GM21528 (cell line): ENCODE data around the gene POSTN.
"Not testable (repeated sequence)": the region's sequence is repeated elsewhere in the genome, so short reads cannot be mapped to it uniquely, and the experiment has no call there.

Experiments
- ATAC-seq: cut with Tn5 transposase; IDR thresholded peaks from one replicate; pipeline ENCODE4 v1.9.1; 2021; ENCODE audit warnings: mild to moderate bottlenecking, moderate library complexity; ENCODE audit not compliant: unreplicated experiment, low FRiP score

The POSTN gene

GRCh38 chr13:37597477-37598025, 1.0 kb downstream of the POSTN start:
- ATAC-seq: no peak

DNA sequence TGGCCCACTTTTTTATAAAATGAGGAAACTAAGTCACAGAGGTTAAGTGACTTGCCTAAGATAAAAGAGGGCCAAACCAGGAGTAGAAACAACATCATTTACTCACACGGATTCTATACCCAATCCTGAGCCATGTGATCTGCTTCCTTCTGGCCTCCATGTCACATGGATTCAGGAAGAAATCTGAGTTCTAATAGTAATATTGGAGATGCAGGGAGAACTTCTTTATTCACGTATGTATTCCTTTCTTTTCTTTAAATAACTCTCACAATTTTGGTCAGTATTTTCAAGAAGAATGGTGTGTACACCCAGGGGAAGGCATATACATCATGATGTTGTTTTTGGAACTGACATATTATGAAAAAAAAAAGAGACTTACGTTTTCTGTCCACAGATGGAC, 1.8 kb downstream of the POSTN start:
- ATAC-seq: no peak

DNA sequence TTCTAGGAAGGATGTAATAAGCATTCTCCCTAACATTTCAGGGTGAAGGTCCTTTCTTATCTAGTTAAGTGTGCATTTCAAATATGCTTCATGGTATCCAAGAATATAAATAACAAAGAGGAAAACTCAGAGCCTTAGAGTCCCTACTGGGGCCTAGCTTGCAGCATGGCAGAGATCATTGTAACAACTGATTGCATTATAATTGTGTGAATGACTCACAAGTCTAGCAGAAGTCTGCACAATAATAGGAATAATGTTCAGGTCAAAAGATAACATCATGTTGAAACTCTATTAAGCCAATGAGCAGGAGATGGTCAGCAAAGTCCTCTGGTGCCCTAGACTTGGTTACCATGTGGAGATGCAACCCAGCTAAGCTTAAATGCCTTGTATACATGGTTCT, 3.4 kb downstream of the POSTN start:
- no peak for ATAC-seq

DNA sequence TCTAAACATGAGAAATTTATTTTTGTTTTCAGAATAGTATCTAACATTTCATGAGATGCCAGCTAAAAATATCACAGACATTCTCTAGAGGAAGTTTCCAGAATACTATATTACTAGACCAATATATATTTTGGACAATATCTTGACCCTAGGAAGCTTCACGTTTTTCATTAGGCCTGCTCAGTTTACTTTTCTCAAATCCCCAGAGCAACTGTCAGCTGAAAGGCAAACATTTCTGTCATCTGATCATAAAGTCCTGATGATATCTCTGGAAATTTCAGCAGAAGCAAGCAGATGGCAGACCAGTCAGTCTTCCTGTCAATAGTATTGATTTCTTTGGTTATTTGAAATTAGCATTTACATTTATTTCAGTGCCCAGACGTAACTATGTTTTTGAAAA, 4.0 kb downstream of the POSTN start:
- no peak for ATAC-seq

GRCh38 chr13:37589381-37589780, 9.2 kb downstream of the POSTN start:
- ATAC-seq: not testable (repeated sequence)

DNA sequence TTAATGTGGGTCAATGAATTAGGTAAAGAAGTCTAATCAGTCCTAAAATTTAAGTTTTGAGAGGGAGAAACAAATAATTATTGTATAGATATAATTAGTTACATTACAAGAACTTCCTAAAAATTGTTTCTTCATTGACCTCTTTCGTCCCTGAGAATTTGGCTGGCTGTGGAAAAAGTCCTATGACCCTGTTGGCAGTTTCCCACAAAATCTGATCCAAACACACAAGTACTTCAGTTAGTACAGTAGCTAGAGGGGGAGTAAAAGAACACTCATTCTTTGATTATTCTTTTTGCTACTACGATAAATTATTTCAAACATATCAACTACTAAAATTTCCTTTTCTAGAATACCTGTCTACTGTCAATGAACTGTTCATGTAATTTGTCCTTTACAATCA, 11.3 kb downstream of the POSTN start:
- ATAC-seq: no peak

GRCh38 chr13:37586164-37586563, 12.4 kb downstream of the POSTN start:
- ATAC-seq: no peak

DNA sequence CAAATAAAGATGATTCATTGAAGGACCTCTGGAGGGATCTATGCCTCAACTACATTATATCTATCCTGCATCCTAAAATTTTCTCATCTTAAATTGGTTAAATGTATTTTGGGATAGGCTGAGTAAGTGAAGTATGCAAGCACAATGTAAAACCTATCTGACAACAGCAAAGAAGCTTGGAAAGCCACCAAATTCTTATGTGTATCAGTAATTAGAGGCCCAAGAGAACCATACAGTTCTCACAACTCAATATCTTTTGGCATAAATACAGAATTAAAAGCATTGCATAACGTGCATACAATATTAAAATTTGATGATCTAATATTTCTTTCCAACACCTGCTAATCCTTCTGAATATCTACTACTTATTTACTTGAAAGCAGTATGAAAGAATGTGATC, 13.0 kb downstream of the POSTN start:
- ATAC-seq: no peak

DNA sequence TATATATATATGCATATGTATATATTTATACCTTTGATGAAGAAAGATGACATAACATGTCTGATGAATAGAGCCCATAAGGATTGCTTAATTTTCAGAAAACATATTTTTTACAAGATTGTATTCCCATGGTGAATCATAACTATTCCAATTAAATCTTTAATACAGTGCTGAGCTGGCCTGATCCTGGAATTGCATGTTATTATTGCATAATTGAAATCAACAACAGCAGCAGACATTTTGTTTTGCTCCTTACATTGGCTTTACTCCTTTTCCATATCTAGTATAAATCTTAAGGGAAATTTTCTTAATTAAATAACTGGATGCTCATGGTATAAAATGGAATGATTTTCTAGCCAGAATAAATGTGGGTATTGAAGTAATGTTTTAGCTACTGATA, 22.0 kb downstream of the POSTN start:
- ATAC-seq: no peak

DNA sequence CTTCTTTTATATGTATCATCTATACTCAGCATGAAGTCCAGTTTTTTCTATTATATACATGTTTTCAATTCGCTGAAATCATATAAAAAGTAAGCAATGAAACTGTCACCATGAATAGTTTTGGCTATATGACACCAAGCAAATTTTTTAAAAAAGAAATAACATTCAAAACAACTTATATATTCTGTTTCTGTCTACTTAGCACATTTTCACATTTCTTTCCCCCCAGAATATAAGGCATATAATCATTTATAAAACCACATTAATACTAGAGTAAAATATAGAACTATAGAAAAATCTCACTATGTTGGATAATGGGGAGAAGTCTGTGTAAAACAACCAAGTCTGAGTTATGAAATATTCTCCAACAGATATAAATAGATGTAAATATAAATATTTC, 33.1 kb downstream of the POSTN start:
- no peak for ATAC-seq

- no peak for ATAC-seq
These were observed 37.5 kb downstream of the POSTN start for GRCh38 chr13:37561031-37561430.

DNA sequence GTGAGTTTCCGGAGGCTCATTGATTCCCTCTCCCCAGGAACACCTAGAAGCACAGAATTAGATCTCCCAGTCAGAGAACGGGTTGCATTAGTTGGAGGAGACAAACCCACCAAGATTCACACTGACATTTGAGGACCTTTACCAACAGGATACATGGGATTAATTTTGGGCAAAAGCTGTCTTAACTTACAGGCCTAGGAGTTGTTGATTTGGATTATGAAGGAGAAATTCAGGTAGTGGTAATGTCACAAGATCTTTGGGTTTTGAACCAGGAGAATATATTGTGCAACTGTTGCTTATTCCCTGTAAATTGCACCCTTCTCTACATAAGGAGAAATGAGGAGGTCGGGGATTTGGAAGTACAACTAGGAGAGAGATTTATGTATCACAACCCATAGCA, 38.0 kb downstream of the POSTN start:
- ATAC-seq: no peak

- not testable (repeated sequence) for ATAC-seq
These were observed 39.8 kb downstream of the POSTN start for GRCh38 chr13:37558766-37559165.

GRCh38 chr13:37546087-37546486, 52.5 kb downstream of the POSTN start:
- no peak for ATAC-seq

- ATAC-seq: no peak
These were observed 53.6 kb downstream of the POSTN start for GRCh38 chr13:37544995-37545394.

DNA sequence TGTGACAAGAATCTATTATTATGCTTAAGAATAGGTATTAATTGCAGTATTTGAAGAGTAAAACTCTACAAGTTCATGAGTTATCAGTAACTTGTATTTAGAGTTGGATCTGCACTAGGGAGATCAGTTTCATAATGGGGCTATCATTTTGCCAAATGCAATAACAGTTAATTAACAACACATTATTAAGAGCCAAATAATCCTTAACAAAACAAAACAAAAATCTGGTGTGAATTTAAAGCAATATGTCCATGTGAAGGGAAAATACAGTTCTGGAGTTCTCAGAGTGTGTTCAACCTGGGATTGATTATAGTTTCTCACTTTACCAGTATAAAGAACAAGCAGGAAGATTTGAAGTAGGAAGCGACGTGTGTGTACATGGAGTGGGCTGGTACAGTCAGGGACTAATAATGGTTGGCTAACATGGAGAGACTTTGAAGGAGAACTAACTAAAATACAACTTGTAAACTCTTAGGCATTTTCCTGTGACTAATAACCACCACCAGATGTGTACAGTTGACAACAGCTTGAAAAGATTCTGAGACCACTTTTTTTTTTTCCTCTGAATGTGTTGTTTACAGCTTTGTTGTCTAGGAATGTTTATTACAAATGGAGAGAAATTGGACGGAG, 58.5 kb downstream of the POSTN start:
- no peak for ATAC-seq

GRCh38 chr13:37539170-37539569, 59.4 kb downstream of the POSTN start:
- ATAC-seq: no peak

GRCh38 chr13:37535501-37535900, 63.1 kb downstream of the POSTN start:
- ATAC-seq: no peak

DNA sequence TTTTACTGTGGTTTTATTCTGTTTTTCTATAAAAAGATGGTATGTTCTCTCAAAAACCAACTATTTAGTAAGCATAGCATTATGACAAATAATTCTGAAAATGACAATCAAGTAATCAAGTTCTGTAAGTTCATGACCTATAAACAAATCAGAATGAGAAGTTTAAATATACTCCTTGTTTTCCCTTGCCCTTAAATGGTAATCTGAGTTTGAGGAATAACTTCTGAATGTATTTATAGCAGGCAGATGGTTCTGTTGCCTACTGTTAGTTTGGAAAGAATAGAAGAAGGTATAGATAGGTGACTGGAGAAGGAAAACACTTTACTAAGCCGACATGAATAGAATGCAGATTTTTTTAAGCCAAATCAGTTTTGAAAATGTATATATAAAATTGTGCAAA, 63.9 kb downstream of the POSTN start:
- no peak for ATAC-seq

- no peak for ATAC-seq
These were observed 64.4 kb downstream of the POSTN start for GRCh38 chr13:37534181-37534580.

- ATAC-seq: no peak
These were observed 67.5 kb downstream of the POSTN start for GRCh38 chr13:37531049-37531448.

DNA sequence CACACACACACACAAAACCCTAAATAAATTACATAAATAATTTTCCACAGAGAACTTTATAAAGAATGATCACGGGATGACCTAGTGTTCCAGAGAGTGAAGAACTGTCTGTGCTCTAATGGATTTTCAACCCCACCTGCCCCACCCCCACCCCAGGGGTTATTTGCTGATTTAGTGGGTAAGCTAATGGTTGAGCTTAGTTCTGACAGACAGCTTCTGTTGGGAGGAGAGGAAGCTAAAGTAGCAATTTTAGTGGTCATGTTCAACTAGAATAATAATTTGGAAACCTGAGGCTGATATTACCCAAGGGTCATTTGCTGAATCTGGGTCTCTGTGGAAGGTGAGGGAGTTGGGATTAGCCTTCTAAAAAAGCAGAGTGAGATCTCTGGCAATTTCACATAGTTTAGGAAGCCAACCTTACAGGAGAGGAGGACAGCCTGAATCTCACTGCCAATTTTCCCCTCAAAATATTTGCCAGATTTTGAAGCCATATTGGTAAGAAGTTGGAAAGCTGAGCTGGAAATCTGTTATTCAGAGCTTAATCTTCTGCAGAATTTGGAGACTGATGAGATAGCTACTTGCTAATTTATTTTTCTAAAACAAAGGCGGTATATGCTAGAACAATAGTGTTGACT, 68.7 kb downstream of the POSTN start:
- ATAC-seq: no peak
